ENCODE measurements around the gene IL20.

GRCh38 chr1:206859082-206859521 is 6.3 kb upstream of the IL20 start:
- TF ChIP-seq CTCF (IDR thresholded peaks at IDR 0.05) (no peak), SIN3A (IDR thresholded peaks at IDR 0.05; ENCODE audit: borderline replicate concordance, insufficient read depth, low read depth, low read length) (no peak), POLR2AphosphoS5 (IDR thresholded peaks at IDR 0.05; ENCODE audit: low read depth, low read length) (no peak)
